HEK293 (cell line): ENCODE measurements around the gene NAGLU.

Experiments
- CTCF ChIA-PET: fragments of 350-600 bp; formaldehyde crosslinking; extraction: SDS; loops from one replicate; lab custom pipeline; 2021; ENCODE audit warnings: antibody characterized with exemption; lab: Yijun Ruan, JAX
- POLR2A ChIA-PET: fragments of 300-600 bp; formaldehyde crosslinking; extraction: SDS; loops from one replicate; lab custom pipeline; 2020; ENCODE audit warnings: antibody characterized with exemption, inconsistent platforms; lab: Yijun Ruan, JAX
- H3K27ac ChIP-seq: fragments of 200-500 bp; sonication (Bioruptor generic); 2 replicates; pipeline ENCODE4 v1.5.1; 2014; ENCODE audit warnings: low read depth, low read length, control low read depth, inconsistent platforms; ENCODE audit errors: extremely low read depth
- H3K36me3 ChIP-seq, 2 experiments: fragments of 200-500 bp in 1 of 2; sonication (Bioruptor generic) in 1 of 2; 1 replicate in 1 of 2; 2 replicates in 1 of 2; pipeline ENCODE4 v1.5.1; 2014 to 2017; ENCODE audit warnings: inconsistent platforms in 2 of 2, low read length in 2 of 2; ENCODE audit not compliant: control insufficient read depth in 2 of 2, insufficient read depth in 1 of 2
- H3K4me1 ChIP-seq: fragments of 200-500 bp; sonication (Bioruptor generic); 2 replicates; pipeline ENCODE4 v1.5.1; 2014; ENCODE audit warnings: mild to moderate bottlenecking, low read length, inconsistent platforms; ENCODE audit not compliant: control insufficient read depth, insufficient read depth
- H3K4me3 ChIP-seq: 2 replicates; pipeline ENCODE4 v1.5.1; 2011; ENCODE audit warnings: low read depth, mild to moderate bottlenecking, control low read depth, low read length, moderate library complexity
- H3K9me3 ChIP-seq: fragments of 200-500 bp; sonication (Bioruptor generic); 2 replicates; pipeline ENCODE4 v1.5.1; 2014; ENCODE audit warnings: low read depth, low read length, inconsistent platforms; ENCODE audit not compliant: control insufficient read depth, insufficient read depth
- BCL11A ChIP-seq: fragments of 450-650 bp; formaldehyde crosslinking; IDR thresholded peaks from 2 replicates; pipeline ENCODE4 v1.5.1; 2016; ENCODE audit warnings: low read depth, missing biosample characterization, missing genetic modification characterization
- FEZF1 ChIP-seq: fragments of 450-650 bp; formaldehyde crosslinking; IDR thresholded peaks from 2 replicates; pipeline ENCODE4 v1.5.1; 2016; ENCODE audit warnings: missing biosample characterization, missing genetic modification characterization
- IKZF3 ChIP-seq: fragments of 450-650 bp; IDR thresholded peaks from 2 replicates; pipeline ENCODE4 v1.5.0; 2018; ENCODE audit warnings: missing biosample characterization, mild to moderate bottlenecking, missing genetic modification characterization, moderate library complexity
- KLF16 ChIP-seq: fragments of 450-650 bp; formaldehyde crosslinking; IDR thresholded peaks from 2 replicates; pipeline ENCODE4 v1.5.1; 2017; ENCODE audit warnings: missing biosample characterization, missing genetic modification characterization
- KLF17 ChIP-seq: fragments of 450-650 bp; formaldehyde crosslinking; IDR thresholded peaks from 2 replicates; pipeline ENCODE4 v1.5.1; 2016; ENCODE audit warnings: missing biosample characterization, missing genetic modification characterization
- PRDM4 ChIP-seq: fragments of 450-650 bp; formaldehyde crosslinking; IDR thresholded peaks from 2 replicates; pipeline ENCODE4 v1.5.1; 2017; ENCODE audit warnings: missing biosample characterization, missing genetic modification characterization
- ZBTB6 ChIP-seq: fragments of 450-650 bp; formaldehyde crosslinking; IDR thresholded peaks from 2 replicates; pipeline ENCODE4 v1.5.1; 2017; ENCODE audit warnings: missing biosample characterization, missing genetic modification characterization
- ZFHX2 ChIP-seq: fragments of 450-650 bp; formaldehyde crosslinking; conservative IDR thresholded peaks from 2 replicates; pipeline ENCODE4 v1.5.1; 2016; ENCODE audit warnings: missing biosample characterization, missing genetic modification characterization
- ZFP69B ChIP-seq: fragments of 450-650 bp; formaldehyde crosslinking; IDR thresholded peaks from 2 replicates; pipeline ENCODE4 v1.5.1; 2016; ENCODE audit warnings: missing biosample characterization, missing genetic modification characterization
- ZIC2 ChIP-seq: fragments of 450-650 bp; formaldehyde crosslinking; IDR thresholded peaks from 2 replicates; pipeline ENCODE4 v1.5.1; 2016; ENCODE audit warnings: missing biosample characterization, missing genetic modification characterization
- ZNF112 ChIP-seq: fragments of 450-650 bp; formaldehyde crosslinking; IDR thresholded peaks from 2 replicates; pipeline ENCODE4 v1.5.0; 2017; ENCODE audit warnings: missing biosample characterization, missing genetic modification characterization
- ZNF488 ChIP-seq: fragments of 450-650 bp; formaldehyde crosslinking; IDR thresholded peaks from 2 replicates; pipeline ENCODE4 v1.5.1; 2016; ENCODE audit warnings: missing biosample characterization, missing genetic modification characterization
- ZNF530 ChIP-seq: fragments of 450-650 bp; formaldehyde crosslinking; IDR thresholded peaks from 2 replicates; pipeline ENCODE4 v1.5.1; 2016; ENCODE audit warnings: low read depth, missing biosample characterization, missing genetic modification characterization
- ZNF645 ChIP-seq: fragments of 450-650 bp; formaldehyde crosslinking; IDR thresholded peaks from 2 replicates; pipeline ENCODE4; 2016; ENCODE audit warnings: missing biosample characterization, missing genetic modification characterization
- ZNF747 ChIP-seq: fragments of 450-650 bp; formaldehyde crosslinking; IDR thresholded peaks from 2 replicates; pipeline ENCODE4 v1.5.1; 2016; ENCODE audit warnings: missing biosample characterization, missing genetic modification characterization
- ZNF792 ChIP-seq: fragments of 450-650 bp; formaldehyde crosslinking; IDR thresholded peaks from 2 replicates; pipeline ENCODE4 v1.5.1; 2016; ENCODE audit warnings: missing biosample characterization, missing genetic modification characterization
- TF ChIP-seq, protein P1 (sequence below): fragments of 450-650 bp; formaldehyde crosslinking; IDR thresholded peaks from 2 replicates; pipeline ENCODE4 v1.5.1; 2016; ENCODE audit warnings: missing biosample characterization, missing genetic modification characterization
- TF ChIP-seq, protein P2 (sequence below): fragments of 450-650 bp; formaldehyde crosslinking; IDR thresholded peaks from 2 replicates; pipeline ENCODE4 v1.5.1; 2017; ENCODE audit warnings: missing biosample characterization, missing genetic modification characterization
- TF ChIP-seq, protein P3 (sequence below): fragments of 450-650 bp; formaldehyde crosslinking; IDR thresholded peaks from 2 replicates; pipeline ENCODE4 v1.5.1; 2016; ENCODE audit warnings: missing biosample characterization, missing genetic modification characterization

The NAGLU gene

DNA sequence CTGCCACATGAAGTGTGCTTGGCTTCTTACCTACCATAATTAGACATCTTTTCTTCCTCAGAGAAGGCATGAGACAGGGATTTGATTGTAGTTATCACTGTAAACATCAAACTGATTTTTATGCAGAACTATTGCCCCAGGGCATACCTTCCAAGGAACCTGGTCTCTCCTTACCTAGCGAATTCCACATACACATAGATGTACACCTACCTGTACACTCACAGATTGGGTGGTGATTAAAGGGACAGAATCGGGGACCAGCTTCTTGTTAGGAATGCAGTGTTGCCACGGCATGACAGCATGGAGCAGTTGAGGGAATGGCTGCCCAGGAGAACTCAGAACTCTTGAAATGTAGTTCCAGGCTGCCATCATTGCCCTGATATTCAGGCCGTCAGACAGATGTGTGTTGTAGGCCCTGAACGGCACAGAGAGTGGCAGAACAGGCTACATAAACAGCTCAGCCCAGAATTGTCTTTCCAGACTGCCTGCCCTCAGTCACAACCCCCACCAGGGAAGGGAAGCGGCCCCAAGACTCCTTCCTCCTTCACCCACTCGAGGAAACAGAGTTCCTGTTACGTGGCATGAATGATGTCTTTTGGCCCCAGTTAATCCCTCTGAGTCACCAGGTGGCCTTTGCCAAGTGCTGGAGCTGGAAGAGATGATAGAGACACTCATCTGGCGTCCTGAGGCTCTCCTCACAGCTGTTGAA is 17.8 kb upstream of the NAGLU start (continued):
- TF ChIP-seq, protein P1, sequence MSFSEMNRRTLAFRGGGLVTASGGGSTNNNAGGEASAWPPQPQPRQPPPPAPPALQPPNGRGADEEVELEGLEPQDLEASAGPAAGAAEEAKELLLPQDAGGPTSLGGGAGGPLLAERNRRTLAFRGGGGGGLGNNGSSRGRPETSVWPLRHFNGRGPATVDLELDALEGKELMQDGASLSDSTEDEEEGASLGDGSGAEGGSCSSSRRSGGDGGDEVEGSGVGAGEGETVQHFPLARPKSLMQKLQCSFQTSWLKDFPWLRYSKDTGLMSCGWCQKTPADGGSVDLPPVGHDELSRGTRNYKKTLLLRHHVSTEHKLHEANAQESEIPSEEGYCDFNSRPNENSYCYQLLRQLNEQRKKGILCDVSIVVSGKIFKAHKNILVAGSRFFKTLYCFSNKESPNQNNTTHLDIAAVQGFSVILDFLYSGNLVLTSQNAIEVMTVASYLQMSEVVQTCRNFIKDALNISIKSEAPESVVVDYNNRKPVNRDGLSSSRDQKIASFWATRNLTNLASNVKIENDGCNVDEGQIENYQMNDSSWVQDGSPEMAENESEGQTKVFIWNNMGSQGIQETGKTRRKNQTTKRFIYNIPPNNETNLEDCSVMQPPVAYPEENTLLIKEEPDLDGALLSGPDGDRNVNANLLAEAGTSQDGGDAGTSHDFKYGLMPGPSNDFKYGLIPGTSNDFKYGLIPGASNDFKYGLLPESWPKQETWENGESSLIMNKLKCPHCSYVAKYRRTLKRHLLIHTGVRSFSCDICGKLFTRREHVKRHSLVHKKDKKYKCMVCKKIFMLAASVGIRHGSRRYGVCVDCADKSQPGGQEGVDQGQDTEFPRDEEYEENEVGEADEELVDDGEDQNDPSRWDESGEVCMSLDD (tag by site-specific recombination): no peak

- ChIA-PET POLR2A (interaction anchor here (0.5 to 3.7 kb wide), 12 partner anchors 8 to 849 kb away, joined by 3 to 48 read pairs (median 4); partner anchors contain the start of genes CAVIN1, NAGLU and STAT3), CTCF (interaction anchor here (0.5 to 4.4 kb wide), 28 partner anchors 8 to 417 kb away, joined by 3 to 66 read pairs (median 5); partner anchors contain the start of genes CAVIN1, NAGLU and PSMC3IP)
- no peaks in the 10 kb centered on the region for H3K9me3 ChIP-seq
- no peak overlapping the region for H3K4me3 ChIP-seq
- peaks cover 0 to 67% of the 10 kb centered on the region in 2 experiments; a peak in 1 of 3 replicates for H3K36me3 ChIP-seq
- peak overlapping the region; percentile 56 for H3K27ac ChIP-seq
- peaks cover 25% of the 10 kb centered on the region for H3K4me1 ChIP-seq
- TF ChIP-seq ZNF488 (tag by site-specific recombination) (no peak), PRDM4 (tag by site-specific recombination) (no peak), ZNF645 (tag by site-specific recombination) (no peak), ZFHX2 (tag by site-specific recombination) (no peak), FEZF1 (tag by site-specific recombination) (peak; percentile 60), BCL11A (tag by site-specific recombination) (no peak), KLF16 (tag by site-specific recombination) (peak; percentile 41; the same call in 1 of the 2 replicates), ZIC2 (peak; percentile 25), ZFP69B (tag by site-specific recombination) (peak; percentile 79; the same call in 1 of the 2 replicates), ZBTB6 (tag by site-specific recombination) (no peak), ZNF792 (no peak), ZNF530 (tag by site-specific recombination) (no peak), KLF17 (tag by site-specific recombination) (peak; percentile 84), ZNF747 (tag by site-specific recombination) (no peak), ZNF112 (no peak), IKZF3 (peak; percentile 48; the same call in 1 of the 2 replicates)
- TF ChIP-seq, protein P2, sequence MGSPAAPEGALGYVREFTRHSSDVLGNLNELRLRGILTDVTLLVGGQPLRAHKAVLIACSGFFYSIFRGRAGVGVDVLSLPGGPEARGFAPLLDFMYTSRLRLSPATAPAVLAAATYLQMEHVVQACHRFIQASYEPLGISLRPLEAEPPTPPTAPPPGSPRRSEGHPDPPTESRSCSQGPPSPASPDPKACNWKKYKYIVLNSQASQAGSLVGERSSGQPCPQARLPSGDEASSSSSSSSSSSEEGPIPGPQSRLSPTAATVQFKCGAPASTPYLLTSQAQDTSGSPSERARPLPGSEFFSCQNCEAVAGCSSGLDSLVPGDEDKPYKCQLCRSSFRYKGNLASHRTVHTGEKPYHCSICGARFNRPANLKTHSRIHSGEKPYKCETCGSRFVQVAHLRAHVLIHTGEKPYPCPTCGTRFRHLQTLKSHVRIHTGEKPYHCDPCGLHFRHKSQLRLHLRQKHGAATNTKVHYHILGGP (tag by site-specific recombination): no peak
- TF ChIP-seq, protein P3, sequence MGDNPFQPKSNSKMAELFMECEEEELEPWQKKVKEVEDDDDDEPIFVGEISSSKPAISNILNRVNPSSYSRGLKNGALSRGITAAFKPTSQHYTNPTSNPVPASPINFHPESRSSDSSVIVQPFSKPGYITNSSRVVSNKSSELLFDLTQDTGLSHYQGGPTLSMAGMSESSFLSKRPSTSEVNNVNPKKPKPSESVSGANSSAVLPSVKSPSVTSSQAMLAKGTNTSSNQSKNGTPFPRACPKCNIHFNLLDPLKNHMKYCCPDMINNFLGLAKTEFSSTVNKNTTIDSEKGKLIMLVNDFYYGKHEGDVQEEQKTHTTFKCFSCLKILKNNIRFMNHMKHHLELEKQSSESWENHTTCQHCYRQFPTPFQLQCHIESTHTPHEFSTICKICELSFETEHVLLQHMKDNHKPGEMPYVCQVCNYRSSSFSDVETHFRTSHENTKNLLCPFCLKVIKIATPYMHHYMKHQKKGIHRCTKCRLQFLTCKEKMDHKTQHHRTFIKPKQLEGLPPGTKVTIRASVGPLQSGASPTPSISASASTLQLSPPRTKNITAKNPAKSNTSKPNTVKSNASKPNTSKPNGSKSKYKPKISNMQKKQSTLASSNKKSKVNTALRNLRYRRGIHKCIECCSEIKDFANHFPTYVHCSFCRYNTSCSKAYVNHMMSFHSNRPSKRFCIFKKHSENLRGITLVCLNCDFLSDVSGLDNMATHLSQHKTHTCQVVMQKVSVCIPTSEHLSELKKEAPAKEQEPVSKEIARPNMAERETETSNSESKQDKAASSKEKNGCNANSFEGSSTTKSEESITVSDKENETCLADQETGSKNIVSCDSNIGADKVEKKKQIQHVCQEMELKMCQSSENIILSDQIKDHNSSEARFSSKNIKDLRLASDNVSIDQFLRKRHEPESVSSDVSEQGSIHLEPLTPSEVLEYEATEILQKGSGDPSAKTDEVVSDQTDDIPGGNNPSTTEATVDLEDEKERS (tag by site-specific recombination): no peak
These were observed 17.1 kb upstream of the NAGLU start for GRCh38 chr17:42518755-42519545.
